Loucy (cell line): Measurements from ENCODE around the gene INF2.

Experiments
- H2AFZ ChIP-seq: fragments of 200-600 bp; sonication (generic); 2 replicates; pipeline ENCODE4 v1.6.0; 2016; ENCODE audit warnings: antibody characterized with exemption, mild to moderate bottlenecking, low read length, moderate library complexity
- H3F3A ChIP-seq: fragments of 200-600 bp; 2 replicates; pipeline ENCODE4 v1.6.0; 2016; ENCODE audit warnings: antibody characterized with exemption, low read depth, mild to moderate bottlenecking
- H3K27me3 ChIP-seq: fragments of 200-600 bp; sonication (generic); 2 replicates; pipeline ENCODE4 v1.6.1; 2014; ENCODE audit warnings: low read length, mild to moderate bottlenecking; ENCODE audit not compliant: insufficient read depth, poor library complexity, severe bottlenecking
- H3K36me3 ChIP-seq: fragments of 200-600 bp; sonication (generic); 2 replicates; pipeline ENCODE4 v1.6.1; 2016; ENCODE audit warnings: low read length; ENCODE audit not compliant: insufficient read depth
- H3K4me1 ChIP-seq: fragments of 200-600 bp; sonication (generic); 2 replicates; pipeline ENCODE4 v1.5.1; 2014; ENCODE audit warnings: low read length, mild to moderate bottlenecking; ENCODE audit not compliant: insufficient read depth, poor library complexity, severe bottlenecking
- H3K4me2 ChIP-seq: fragments of 200-600 bp; sonication (generic); 2 replicates; pipeline ENCODE4 v1.6.0; 2014; ENCODE audit warnings: antibody characterized with exemption, low read length, low read depth, mild to moderate bottlenecking; ENCODE audit not compliant: poor library complexity, severe bottlenecking
- H3K4me3 ChIP-seq: fragments of 200-600 bp; sonication (generic); 2 replicates; pipeline ENCODE4 v1.5.1; 2014; ENCODE audit warnings: low read length, mild to moderate bottlenecking, mixed read lengths; ENCODE audit not compliant: poor library complexity, severe bottlenecking
- H3K79me2 ChIP-seq: fragments of 200-600 bp; sonication (generic); 2 replicates; pipeline ENCODE4 v1.6.1; 2014; ENCODE audit warnings: low read length; ENCODE audit not compliant: insufficient read depth
- H3K9ac ChIP-seq: fragments of 200-600 bp; sonication (generic); 2 replicates; pipeline ENCODE4 v1.6.0; 2014; ENCODE audit warnings: mild to moderate bottlenecking, low read depth, low read length, moderate library complexity; ENCODE audit not compliant: poor library complexity, severe bottlenecking
- H3K9me2 ChIP-seq: fragments of 200-600 bp; sonication (generic); replicated peaks from 2 replicates; pipeline ENCODE4 v1.6.1; 2016; ENCODE audit warnings: low read depth, low read length, mixed read lengths
- H3K9me3 ChIP-seq: fragments of 200-600 bp; sonication (generic); 2 replicates; pipeline ENCODE4 v1.6.1; 2014; ENCODE audit warnings: mild to moderate bottlenecking, antibody characterized with exemption, low read length, low read depth; ENCODE audit not compliant: insufficient read depth
- H4K20me1 ChIP-seq: fragments of 200-600 bp; sonication (generic); 2 replicates; pipeline ENCODE4 v1.6.0; 2014; ENCODE audit warnings: antibody characterized with exemption, low read length, mild to moderate bottlenecking; ENCODE audit not compliant: insufficient read depth, poor library complexity, severe bottlenecking
- CTCF ChIP-seq: fragments of 200-600 bp; sonication (generic); conservative IDR thresholded peaks from 2 replicates; pipeline ENCODE4 v1.5.1; 2014; ENCODE audit warnings: mild to moderate bottlenecking, antibody characterized with exemption, low read length
- EZH2phosphoT487 ChIP-seq: fragments of 200-600 bp; IDR thresholded peaks from 2 replicates; pipeline ENCODE4 v1.6.1; 2018; ENCODE audit warnings: antibody characterized with exemption, mild to moderate bottlenecking, moderate library complexity, borderline replicate concordance

INF2 gene

GRCh38 chr14:104766863-104767633, 77.6 kb downstream of the INF2 start:
- Histone ChIP-seq H3K79me2 (peaks cover 15% of the 10 kb centered on the region), H3K9ac (peak overlapping the region; percentile 62), H3K27me3 (no peaks in the 10 kb centered on the region), H4K20me1 (no peaks in the 10 kb centered on the region), H3K4me2 (peak overlapping the region; percentile 54), H2AFZ (no peak overlapping the region), H3K36me3 (peaks cover 17% of the 10 kb centered on the region), H3F3A (peaks cover 3% of the 10 kb centered on the region; the same call in 1 of the 2 replicates), H3K9me3 (no peaks in the 10 kb centered on the region; the same call in 1 of the 2 replicates), H3K4me3 (peak overlapping the region; percentile 70), H3K4me1 (peaks cover 10% of the 10 kb centered on the region), H3K9me2 (no peaks in the 10 kb centered on the region)
- TF ChIP-seq EZH2phosphoT487 (no peak), CTCF (no peak)

- Histone ChIP-seq H3K79me2 (peaks cover 10% of the 10 kb centered on the region), H3K27me3 (no peaks in the 10 kb centered on the region), H3K4me1 (peaks cover 10% of the 10 kb centered on the region), H3K9me2 (no peaks in the 10 kb centered on the region), H3K9me3 (no peaks in the 10 kb centered on the region; the same call in 1 of the 2 replicates), H3K36me3 (peaks cover 21% of the 10 kb centered on the region), H3F3A (peaks cover 3% of the 10 kb centered on the region; the same call in 1 of the 2 replicates), H3K4me2 (peak overlapping the region; percentile 52), H3K9ac (peak overlapping the region; percentile 28), H4K20me1 (no peaks in the 10 kb centered on the region), H3K4me3 (peak overlapping the region; percentile 70), H2AFZ (no peak overlapping the region)
- TF ChIP-seq CTCF (no peak), EZH2phosphoT487 (no peak)
Observed at GRCh38 chr14:104767634-104767918, 78.2 kb downstream of the INF2 start.

DNA sequence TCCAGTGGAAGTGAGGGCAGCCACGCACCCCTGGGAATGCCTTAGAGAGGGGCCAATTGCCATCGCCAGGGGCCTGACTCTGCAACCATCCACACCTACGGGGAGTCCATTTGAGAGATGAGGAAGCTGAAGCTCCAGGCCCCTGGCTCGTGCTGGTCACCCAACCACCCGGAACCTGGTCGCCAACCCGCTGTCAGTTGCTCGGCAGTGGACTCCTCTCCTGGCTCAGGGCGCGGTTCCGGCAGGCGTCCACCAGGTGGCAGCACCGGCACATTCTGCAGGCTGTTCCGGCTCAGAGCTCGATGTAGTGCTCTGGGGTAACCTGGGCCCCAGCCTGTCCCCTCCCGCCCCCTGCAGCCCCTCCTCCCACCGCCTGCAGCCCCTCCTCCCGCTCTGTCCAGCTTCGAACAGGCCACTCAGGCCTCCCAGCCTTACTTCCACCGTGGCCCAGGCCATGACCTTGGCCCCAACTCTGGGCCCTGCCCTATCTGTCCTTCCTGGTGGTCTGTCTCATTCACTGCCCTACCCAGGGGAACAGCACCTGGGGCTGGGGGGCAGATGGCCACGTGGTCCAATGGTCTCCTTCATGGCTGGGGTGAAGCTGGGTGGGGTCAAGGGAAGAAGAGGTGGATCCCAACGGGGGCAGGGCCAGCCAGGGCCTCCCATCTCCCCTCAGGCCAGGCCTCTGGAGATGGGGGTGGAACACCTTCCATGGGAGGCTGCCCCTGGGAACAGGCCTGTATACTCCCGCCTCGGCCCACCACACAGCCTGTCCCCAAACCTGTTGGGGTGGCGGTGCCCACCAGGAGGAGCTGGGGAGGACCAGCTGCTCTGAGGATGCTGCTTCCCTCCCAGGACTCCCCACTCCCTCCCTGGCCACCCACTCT, 79.3 kb downstream of the INF2 start:
- no peaks in the 10 kb centered on the region for H3K9me2 ChIP-seq

More for the DNA sequence above, 79.3 kb downstream of the INF2 start:
- Histone ChIP-seq H3K4me2 (peak overlapping the region; percentile 52), H3K9ac (peak overlapping the region; percentile 63), H3K36me3 (peaks cover 32% of the 10 kb centered on the region), H3K79me2 (peaks cover 6% of the 10 kb centered on the region), H3K27me3 (no peaks in the 10 kb centered on the region), H3K9me3 (no peaks in the 10 kb centered on the region; the same call in 1 of the 2 replicates), H4K20me1 (no peaks in the 10 kb centered on the region), H2AFZ (no peak overlapping the region), H3F3A (peaks cover 3% of the 10 kb centered on the region; the same call in 1 of the 2 replicates), H3K4me1 (peaks cover 10% of the 10 kb centered on the region), H3K4me3 (peak overlapping the region; percentile 55)
- TF ChIP-seq CTCF (peak; percentile 75), EZH2phosphoT487 (no peak)
